GM18508 (cell line): ENCODE measurements around the gene LCE1C.

Source experiments
- ATAC-seq: cut with Tn5 transposase; IDR thresholded peaks from one replicate; pipeline ENCODE4 v1.9.1; 2021; ENCODE audit warnings: moderate number of reproducible peaks; ENCODE audit not compliant: insufficient read depth, unreplicated experiment

Gene LCE1C, protein sequence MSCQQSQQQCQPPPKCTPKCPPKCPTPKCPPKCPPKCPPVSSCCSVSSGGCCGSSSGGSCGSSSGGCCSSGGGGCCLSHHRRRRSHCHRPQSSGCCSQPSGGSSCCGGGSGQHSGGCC

DNA sequence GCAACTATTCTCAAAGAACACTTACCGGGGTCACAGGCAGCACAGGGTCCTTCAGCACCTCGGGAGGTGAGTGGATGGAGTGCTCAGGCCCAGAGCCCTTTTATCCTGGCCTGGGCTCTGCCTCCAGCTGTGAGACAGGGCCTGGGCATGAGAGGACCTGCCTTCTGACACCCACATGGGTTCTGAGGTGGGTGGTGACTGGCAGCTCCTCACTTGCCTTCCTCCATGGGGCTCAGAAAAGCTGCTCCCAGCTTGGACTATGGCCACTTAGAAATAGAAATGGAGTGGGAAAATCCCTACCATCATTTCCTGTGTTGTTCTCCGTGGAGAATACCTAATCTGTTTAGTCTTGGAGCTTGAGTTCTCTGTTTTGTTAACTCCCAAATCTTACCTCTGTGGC lies at the start of gene LCE1C:
TSS of gene LCE1C (minus strand) at position 76 of the 400 bp plus-strand sequence. CDS start 1,173 bp downstream, outside the sequence.
- ATAC-seq = no peak

DNA sequence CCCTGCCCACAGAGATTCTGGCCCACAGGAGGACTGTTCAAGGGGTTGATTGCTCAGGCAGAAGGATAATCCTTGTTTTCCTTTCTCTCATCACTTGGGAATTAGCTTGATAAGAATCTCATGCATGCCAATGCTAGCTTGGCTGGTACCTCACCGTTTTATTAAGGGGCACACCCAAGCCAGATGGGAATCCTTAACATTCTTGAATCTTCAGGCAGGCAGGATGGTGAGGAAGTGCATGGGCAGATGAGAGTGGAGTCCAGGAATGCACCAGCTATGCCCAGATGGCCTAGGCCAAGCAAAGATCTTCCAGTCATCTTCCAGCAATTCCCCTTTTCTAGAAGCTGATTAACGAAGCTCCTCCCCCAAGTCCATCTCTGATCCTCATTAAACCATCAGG lies 49.2 kb upstream of the LCE1C start:
- ATAC-seq = no peak

DNA sequence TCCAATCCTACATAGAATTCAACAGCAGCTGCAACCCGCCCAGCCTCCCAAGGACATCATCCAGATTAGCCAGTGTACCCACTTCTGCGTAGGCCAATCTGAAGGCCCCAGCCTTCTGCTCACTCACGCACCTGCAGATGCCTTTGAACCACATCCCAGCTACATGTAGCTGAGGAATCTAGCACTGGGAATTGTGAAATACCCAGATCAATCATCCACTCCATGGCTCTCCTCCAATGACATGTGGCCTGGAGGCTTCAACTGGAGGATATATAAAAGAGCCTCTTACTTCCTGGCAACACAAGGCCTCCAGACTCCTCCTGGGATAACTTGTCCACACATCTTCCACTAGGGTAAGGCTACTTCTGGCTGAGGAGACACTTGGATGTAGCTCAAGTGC lies 36.1 kb upstream of the LCE1C start, which contains the start of gene LCE6A:
TSS of gene LCE6A (plus strand) at position 301 of the 400 bp plus-strand sequence. CDS start 665 bp downstream, outside the sequence.
- no peak for ATAC-seq

DNA sequence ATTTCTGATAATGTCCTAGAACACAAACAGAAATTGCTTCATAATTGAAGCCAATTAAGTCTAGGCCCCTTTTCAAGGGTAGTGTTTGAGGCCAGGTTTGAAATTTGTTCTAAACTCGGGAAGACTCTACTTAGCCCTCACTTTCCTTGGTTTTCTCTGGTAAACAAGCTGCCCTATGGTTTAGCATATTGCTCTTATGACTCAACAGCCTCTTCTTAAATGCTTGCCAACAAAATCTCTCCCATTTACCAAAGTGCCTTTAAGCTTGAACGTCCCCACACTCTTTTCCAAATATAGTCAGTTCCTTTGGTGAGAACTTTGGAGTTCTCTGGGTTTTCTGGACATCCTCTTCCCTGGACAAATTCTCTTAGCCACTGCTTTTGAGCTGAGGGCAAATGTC lies 30.4 kb upstream of the LCE1C start:
- no peak for ATAC-seq

DNA sequence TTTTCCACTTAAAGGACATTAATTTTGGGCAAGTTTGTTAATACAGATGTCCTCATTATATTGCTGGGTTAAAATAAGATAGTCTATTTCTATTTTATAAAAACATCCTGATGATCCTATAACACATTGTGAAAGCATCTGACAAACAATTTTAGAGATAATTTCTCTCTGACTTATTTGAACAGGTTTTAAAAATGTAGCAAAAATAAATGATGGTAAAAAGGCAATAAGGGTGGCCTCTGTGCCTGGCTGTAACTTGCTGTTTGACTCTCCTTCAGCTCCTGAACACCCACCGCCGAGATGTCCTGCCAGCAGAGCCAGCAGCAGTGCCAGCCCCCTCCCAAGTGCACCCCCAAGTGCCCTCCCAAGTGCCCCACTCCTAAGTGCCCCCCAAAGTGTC lies 20.7 kb upstream of the LCE1C start, which contains the start of gene LCE1A:
TSS of gene LCE1A (plus strand) at position 301 of the 400 bp plus-strand sequence. CDS start at position 301, 0 bp downstream.
- ATAC-seq = no peak

DNA sequence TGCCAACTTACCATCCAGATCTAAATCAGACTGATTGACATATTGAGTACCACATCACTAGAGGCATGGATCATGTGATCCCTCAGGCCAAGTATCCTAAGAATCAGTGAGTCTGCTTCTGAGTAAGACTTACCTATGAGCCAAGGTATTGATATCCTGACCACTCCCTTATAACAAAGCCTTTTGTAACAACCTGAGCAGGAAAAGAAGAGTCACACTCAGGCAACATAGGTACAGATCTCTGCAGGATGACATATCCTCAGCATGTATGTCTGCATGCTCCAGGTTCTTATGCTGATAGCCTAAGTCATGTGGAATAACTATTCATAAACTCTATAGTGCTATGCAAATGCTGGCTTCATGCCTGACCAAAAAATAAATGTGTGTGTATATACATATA lies 18.5 kb upstream of the LCE1C start:
- ATAC-seq = no peak

DNA sequence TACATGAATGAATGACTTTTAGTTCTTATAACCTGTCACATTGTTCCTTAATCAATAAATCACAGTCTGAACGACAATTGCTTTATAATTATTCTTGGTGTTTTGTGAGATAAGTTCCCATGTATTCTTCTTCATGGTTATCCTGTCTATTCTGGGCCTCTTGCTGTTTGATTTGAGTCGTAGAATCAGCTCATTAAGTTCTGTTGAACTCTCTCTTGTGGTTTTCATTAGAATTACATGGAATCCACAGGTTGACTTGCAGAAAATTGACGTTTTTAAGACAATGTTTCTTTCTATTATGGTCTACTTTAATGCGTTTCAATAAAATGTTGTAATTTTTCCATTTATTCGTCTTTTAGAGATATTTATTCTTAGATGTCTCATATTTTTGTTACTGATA lies 16.8 kb upstream of the LCE1C start:
- ATAC-seq = no peak

DNA sequence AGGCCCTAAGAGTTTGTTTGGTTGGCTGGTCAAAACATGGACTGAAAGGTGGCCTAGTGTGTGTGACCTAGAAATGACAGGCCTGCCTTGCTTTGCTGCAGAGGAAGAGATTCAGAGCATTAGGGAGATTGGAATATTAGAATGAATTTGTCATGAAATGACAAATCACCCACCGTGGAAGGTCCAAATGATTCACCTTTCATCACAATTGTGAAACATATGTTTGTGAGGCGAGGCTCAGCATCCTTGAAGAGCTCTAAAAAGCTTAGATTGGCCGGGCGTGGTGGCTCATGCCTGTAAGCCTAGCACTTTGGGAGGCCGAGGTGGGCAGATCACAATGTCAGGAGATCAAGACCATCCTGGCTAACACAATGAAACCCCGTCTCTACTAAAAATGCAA lies 10.9 kb upstream of the LCE1C start:
- ATAC-seq = no peak

DNA sequence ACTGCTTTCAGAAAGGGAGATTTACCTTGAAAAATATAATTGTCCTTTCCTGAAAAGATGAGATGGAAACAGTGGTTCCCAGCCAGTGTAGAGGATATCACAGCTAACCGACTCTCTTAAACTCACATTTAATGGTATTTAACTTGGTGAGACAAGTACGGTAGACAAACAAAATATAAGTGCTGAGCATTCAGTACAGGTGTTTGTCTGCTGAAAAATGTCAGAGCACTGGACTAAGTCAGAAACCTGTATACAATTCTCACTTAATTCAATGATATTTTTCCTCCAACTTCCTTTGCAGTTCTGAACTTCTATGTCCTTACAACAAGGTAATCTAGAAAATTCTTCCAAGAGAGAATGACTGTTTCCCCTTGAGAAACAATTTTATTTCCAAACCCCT lies 5.2 kb upstream of the LCE1C start, which contains the start of gene LCE1B:
TSS of gene LCE1B (plus strand) at position 301 of the 400 bp plus-strand sequence. CDS start 476 bp downstream, outside the sequence.
- ATAC-seq = no peak

DNA sequence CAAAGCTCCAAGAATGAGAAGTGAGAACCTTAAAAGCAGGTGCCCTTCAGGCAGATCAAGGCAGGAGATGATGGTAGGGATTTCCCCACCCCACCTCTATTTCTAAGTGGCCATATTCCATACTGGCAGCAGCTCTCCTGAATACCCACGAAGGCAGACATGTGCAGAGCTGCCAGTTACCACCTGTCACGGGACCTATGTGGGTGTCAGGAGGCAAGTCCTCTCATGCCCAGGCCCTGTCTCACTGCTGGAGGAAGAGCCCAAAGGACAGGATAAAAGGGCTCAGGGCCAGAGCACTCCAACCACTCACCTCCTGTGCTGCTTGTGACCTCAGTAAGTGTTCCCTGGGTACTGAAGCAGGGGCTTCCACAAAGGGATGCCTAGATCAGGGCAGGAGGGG lies 4.6 kb upstream of the LCE1C start:
- no peak for ATAC-seq

DNA sequence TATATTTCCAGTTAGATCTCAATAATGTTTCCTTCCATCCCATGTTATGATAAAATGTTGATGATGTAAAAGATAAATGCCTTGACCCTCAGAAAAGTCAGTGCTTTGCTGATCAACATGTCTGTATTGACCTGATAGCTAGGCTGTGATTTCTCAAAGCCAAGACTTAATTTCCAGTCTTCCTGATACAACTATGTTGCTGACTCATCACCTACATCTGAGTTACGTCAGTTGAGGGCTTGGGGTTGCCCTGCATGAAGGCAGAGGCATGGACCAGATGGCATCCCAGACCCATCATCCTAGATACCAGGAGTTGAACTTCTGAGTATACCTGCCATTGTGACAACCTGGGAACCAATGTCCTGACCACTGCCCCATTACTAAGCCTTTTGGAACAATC lies 5.1 kb downstream of the LCE1C start:
- no peak for ATAC-seq

DNA sequence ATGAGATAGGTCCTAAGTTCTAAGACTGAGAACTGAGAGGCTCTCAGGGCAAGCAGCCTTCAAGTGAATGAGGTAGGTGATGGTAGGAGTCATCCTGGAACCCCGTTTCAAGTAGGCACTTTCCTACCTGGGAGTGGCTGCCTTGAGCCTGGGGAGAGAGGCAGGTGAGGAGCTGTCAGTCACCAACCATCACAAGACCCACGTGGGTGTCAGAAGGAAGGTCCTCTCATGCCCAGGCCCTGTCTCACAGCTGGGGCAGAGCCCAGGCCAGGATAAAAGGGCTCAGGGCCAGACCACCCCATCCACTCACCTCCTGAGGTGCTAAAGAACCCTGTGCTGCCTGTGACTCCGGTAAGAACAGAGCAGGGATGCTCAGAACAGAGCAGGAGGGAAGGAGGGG lies 10.0 kb downstream of the LCE1C start, which contains the start of gene LCE1D:
TSS of gene LCE1D (plus strand) at position 301 of the 400 bp plus-strand sequence. CDS start 1,074 bp downstream, outside the sequence.
- no peak for ATAC-seq

DNA sequence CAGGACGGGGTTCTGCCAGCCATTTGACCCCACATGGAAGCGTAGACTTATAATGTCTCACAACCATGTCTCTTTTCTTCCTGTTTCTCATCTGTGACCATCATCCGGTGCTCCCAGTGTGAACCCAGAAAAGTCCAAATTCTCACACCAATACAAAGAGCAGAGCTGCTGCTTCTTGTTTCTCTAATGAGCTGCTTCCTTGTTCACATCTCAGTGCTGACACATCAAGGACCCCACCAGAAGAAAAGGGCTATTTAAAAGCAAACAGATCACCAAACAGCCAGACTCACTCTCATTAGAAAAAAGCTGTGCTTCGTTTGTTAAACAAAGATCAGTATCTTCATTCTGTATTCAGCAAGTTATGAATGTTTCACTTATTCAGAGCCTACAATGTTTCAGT lies 10.8 kb downstream of the LCE1C start:
- ATAC-seq = no peak

DNA sequence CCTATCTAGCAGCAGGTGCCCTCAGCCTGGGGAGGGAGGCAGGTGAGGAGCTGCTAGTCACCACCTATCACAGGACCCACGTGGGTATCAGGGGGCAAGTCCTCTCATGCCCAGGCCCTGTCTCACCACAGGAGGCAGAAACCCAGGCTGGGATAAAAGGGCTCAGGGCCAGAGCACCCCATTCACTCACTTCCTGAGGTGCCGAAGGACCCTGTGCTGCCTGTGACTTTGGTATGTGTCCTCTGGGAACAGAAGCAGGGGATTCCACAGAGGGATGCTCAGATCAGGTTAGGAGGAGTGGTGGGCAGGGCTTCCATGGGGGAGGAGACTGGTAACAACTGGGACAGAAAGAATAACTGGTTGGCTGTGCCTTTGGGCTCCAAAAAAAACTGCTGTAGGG lies 20.4 kb downstream of the LCE1C start, which contains the start of gene LCE1E:
TSS of gene LCE1E (plus strand) at position 181 of the 400 bp plus-strand sequence. CDS start 1,043 bp downstream, outside the sequence.
- ATAC-seq = no peak

DNA sequence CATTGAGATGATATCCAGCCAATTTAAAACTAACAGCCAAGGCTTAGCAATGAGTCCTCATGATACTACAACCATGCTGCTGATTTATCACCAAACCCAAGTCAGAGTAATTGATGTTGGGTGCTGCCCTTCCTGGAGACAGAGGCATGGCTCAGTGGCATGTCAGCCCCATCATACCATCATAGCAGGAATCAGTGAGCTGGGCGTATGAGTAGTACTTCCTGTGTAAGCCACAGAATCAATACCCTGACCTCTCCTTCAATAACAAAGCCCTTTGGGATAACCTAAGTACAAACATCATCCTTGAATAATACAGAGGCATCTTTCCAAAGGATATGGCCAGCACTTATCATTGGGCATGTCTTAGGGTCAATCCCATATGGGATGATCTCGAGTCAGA lies 23.4 kb downstream of the LCE1C start:
- ATAC-seq = no peak

DNA sequence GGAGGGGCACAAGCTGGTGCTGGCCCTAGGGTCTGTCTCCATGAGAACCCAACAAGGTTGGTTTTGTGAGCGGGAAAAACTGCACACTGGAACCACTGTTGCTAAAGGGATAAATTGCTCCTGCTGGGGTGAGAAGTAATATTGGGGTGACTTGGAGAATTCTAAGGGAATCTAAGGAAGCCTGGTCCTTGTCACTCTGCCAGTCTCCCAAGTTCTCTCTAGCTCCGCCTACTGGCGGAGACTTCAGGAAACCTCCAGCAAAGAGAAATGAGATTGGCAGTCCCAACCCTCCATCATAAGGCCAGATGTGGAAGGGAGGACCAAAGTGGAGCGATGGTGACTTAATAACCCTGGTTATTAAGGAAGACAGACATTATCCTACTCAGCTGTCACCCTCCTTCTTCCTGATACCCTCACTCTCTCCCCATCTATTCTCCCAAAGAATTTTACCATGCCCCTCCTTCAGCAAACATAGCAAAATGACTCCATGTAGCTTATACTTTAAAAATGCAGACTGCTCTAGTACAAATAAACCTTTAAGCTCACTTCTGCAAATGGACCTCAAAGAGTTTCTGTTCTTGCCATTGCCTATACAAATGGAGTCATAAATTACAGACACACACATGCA lies 28.8 kb downstream of the LCE1C start:
- no peak for ATAC-seq

DNA sequence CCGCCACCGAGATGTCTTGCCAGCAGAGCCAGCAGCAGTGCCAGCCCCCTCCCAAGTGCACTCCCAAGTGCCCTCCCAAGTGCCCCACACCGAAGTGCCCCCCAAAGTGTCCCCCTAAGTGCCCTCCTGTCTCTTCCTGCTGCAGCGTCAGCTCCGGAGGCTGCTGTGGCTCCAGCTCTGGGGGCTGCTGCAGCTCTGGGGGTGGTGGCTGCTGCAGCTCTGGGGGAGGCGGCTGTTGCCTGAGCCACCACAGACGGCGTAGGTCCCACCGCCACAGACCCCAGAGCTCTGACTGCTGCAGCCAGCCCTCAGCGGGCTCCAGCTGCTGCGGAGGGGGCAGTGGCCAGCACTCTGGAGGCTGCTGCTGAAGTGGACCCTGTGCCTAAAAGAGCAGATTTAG lies 30.1 kb downstream of the LCE1C start:
- no peak for ATAC-seq

DNA sequence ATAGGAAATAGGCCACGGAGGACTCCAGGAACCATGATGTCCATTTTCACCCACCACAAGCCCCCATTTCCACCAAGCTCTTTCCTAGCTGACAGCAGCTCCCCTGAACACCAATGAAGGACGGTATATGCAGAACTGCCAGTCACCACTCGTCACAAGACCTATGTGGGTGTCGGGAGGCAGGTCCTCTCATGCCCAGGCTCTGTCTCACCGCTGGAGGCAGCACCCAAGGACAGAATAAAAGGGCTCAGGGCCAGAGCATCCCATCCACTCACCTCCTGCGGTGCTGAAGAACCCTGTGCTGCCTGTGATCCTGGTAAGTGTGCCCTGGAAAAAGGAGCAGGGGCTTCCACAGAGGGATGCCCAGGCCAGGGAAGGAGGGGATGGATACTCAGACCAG lies 31.6 kb downstream of the LCE1C start, which contains the start of gene LCE1F:
TSS of gene LCE1F (plus strand) at position 266 of the 400 bp plus-strand sequence. CDS start 1,232 bp downstream, outside the sequence.
- ATAC-seq = no peak

DNA sequence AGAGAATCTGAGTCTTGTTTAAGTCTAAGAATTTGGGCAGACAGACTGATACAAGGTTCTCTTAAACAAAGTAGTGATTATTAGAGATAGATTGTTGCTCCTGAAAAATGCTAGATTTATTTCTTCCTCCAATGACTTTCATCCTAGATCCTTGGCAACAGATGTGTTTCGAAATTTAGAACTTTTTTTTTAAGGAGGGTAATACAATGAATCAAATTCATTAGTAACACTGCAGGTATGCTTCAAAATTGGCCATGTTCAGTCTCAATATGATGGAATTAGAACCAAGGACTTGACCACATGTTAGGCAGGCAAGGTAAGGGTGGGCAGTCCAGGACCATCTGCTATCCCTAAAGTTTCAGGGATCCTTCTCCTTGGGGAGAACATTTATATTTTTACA lies 36.0 kb downstream of the LCE1C start:
- ATAC-seq = no peak

DNA sequence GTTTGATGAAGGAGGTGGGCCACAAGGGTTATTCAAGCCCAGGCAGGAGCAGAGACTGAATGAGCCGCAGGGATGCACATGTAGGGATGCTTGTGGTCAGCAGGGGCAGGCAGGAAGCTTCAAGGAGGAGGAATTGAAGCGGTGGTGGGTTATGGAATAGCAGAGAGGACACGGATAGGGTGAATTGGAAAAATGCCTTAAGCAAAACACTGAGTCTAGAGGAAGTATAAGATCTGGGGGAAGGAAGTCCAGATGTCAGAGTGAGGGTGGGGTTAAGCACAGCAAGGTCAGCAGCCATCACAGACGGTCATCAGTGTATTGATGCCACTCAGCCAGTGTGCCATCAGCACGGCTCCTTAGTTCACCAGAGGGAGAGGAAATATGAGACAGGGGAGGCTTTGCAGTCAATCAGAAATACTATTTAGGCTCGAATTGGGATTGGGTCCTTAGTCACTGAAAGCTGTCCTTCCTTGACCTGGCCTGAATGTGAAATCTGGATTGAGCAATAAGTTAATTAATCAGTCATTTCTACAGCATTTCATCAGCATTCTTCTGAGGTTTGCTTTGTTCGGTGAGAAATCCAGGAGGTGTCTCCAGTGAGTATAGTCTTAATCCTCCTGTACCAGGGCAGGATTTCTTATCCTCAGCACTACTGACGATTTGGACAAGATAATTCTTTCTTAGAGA lies 37.5 kb downstream of the LCE1C start:
- ATAC-seq = no peak

DNA sequence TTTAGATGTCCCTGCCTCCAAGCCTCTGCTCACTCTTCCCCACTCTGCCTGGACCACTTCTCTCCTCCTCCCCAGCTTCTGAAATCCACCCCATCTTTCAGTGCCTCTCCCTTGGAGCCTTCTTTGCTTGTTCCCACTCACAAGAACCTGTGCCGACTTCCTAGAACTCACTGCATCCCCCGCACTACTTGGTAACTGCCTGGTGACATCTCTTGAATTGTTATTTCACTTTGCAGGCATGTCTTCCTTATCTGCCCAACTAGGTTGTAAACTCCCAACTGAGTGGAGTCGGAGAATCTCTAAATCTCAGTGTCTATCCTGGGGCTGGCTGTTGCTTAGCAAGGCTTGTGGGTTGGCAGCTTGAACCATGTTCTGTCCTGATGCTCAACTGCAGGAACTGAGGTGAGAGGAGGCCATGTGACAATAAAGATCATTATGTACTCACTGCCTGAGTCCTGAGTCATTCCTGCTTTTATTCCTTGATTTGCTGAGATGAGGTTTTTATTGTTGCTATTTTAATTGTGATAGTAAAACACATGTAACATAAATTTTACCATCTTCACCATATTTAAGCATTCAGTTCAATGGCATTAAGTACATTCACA lies 44.7 kb downstream of the LCE1C start:
- no peak for ATAC-seq
